SU-DHL-6 (cell line): Measurements from ENCODE around the gene RAD51B.

ENCODE experiments used
- CTCF ChIP-seq: fragments of 200-600 bp; sonication (generic); IDR thresholded peaks from one replicate; pipeline ENCODE4 v1.5.1; 2017; ENCODE audit warnings: antibody characterized with exemption, mild to moderate bottlenecking, low read length, moderate library complexity; ENCODE audit not compliant: insufficient read depth, poor library complexity, severe bottlenecking
- EZH2phosphoT487 ChIP-seq: fragments of 200-600 bp; sonication (generic), shearing (Covaris generic); conservative IDR thresholded peaks from 2 replicates; pipeline ENCODE4 v1.6.1; 2018; ENCODE audit warnings: mild to moderate bottlenecking, antibody characterized with exemption, low read length, moderate library complexity, mixed read lengths

DNA sequence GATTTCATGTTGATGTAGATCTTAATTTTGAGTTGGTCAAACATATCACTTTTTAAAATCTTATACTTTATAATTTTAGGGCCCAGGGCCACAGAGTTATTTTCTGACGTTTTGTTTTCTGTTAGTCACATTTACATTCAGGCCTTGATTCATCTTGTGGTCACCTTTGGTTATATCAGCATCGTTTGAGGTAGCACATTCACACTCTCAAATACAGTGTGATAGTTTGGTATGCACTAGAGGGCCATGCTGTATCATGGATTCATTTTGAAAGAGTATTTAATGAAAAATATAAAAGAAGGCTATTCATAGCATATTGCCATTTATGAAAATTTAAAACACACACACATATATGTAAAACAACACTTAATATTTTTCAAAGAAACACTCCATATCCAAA, 274.6 kb downstream of the RAD51B start:
- TF ChIP-seq CTCF (no peak), EZH2phosphoT487 (no peak)
